Activated CD8-positive, alpha-beta memory T cell treated with anti-CD3 and anti-CD28 coated beads, Interleukin-2, amount 50 U/mL, for 1 hour (primary cell): ENCODE measurements around the gene MTHFD1L.
"Not testable (repeated sequence)": the region's sequence is repeated elsewhere in the genome, so short reads cannot be mapped to it uniquely, and the experiment has no call there.

Experiments
- DNase-seq: peaks from one replicate; pipeline ENCODE4 v3.0.0-alpha.2; 2020; ENCODE audit errors: extremely low read depth

The MTHFD1L gene

DNA sequence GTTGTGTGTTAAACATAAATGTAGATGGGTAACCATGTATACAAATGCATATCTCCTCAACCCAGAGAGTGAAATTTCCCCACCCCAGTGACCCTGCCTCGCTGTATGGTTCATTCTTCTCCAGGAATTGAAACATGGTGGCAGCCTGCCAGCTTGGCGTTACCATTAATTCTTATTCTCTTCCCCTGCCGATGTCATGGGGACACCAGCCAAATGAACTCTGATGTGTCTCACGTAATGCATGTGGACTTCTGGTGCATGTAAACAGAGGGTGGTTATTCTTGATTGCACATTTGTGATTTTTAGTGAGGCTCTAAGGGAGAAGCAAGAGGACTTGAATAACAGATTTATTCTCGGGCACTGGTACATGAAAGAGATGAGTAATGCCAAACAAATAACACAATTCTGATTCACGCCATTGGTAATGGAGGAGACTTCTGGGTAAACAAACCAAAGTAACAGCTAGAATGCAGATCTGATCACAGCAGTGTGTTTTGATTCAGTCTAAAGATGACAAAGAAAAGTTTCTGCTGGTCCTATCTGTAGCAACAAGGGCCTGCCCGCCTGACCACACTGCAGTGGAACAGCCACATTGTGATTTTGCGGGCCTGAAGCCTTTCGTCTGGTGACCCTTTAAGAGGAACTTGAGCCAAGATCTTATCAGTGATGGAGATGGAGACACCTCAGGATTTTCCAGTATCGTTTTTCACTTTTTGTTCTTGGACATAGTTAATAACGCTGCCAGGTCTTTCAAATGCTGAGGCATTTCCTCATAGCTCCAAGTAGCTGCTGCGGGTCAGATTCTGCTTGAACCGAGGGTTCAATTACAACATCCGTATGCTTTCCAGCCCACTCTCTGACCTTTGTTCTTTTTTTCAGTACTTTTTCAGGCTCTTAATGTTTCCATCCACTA lies 202.4 kb downstream of the MTHFD1L start:
- DNase-seq = no peak

DNA sequence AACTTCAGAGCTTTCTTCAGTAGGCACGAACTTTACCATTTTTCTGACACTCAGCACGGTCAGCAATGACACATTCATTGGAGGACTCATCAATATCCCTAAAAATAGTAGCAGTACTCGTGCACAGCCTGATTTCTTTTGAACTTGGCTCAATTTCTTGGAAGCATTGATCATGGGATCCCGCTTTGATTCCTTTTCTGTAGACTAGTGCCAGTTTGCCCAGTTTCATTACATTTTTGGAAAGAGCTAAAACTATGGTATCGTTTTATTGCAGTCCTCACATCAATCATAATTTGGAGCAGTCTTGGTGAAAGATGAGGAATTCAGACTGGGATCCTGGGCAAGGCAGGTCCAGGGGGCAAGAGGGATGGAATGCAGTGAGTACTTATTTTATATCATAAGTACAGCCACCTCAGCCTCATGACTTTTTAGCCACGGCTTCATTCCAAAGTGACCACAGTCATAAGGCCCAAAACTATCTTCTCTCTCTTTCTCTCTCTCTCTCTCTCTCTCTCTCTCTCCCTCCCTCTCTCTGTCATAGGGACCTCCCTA lies 203.3 kb downstream of the MTHFD1L start:
- no peak for DNase-seq

DNA sequence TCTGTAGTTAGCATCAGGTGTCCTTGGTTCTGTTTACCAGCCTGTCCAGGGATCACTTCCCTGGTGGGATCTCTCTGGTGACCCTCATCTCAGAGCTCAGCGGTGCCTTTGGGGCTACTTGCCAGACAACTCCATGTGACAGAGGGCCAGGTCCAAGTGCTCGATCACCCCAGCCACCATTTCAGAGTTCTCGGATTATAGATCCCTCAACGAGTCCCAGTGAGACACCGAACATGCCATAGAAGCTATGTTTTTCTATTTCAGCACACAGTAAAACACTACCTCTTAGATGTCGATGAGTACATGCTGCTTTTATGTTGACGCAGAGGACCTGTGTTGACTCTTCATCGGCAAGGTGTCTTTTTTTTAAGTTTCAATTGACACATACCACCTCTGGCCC lies 204.1 kb downstream of the MTHFD1L start:
- no peak for DNase-seq

DNA sequence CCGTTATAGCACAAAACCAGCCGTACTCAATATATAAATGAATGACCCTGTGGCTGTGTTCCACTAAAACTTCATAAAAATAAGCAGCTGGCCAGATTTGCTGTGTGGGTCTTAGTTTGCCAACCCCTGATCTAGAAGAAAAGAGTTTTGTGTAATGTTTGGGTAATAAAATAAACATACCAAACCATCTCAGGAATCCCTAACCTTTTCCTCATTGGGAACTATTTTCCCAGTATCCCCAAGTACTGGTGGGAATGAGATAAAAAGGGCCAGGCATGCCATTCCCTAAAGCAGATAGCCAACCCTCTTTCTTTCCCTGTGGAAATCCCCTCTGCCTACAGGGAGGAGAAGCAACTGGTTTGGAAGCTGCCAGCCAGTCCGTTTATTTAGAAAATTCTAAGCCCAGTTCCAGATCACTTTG lies 205.1 kb downstream of the MTHFD1L start:
- no peak for DNase-seq

DNA sequence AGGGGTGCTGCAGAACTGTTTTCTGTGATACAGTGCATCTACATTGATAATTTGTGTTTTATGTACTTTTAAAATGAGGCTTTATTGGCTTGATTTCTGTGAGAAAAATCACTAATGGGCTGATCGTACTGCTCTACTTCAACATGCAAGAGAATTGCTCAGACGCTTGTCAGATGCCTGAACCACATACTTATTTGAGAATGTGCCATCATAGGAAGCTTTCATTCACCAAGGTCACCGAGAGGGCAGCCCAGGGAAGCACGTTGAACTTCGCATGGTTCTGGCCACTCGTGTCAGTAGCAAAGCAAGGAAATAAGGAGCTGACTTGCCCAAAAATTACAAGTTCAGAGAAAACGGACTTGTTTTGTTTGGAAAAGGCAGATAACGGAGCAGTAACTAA lies 205.8 kb downstream of the MTHFD1L start:
- DNase-seq = no peak

DNA sequence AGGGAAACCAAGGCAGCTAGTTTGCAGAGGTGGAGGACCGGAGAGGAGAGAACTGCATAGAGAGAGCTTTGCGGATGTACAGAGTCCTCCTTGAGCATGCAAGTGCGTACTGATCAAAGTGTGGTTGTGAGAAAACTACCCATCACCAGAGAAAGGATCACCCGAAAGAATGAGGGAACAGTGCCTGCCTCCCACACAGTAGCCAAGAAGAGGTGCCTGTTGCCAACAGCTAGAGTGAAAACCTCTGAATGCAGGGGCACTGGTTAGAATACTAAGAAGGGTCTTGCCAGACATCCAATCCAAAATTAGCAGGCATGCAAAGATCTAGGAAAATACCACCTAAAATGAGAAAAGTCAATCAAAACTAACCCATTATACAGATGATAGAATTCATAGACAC lies 207.6 kb downstream of the MTHFD1L start:
- no peak for DNase-seq

DNA sequence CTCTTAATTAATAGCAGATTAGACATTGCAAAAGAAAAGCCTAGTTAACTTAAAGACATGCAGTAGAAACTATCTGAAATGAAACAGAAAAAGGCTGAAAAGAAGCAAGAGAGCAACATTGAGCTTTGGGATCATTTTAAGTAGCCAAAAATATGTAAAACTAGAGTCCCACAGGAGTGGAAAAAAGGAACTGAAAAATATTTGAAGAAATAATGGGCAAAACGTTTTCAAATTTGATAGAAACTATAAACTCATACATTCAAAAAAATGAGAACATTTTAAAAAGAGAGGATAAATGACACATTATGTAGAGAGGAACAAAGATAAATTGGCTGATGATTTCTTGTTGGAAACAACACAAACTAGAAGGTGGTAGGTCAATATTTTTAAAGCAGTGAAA lies 208.2 kb downstream of the MTHFD1L start:
- DNase-seq = no peak

DNA sequence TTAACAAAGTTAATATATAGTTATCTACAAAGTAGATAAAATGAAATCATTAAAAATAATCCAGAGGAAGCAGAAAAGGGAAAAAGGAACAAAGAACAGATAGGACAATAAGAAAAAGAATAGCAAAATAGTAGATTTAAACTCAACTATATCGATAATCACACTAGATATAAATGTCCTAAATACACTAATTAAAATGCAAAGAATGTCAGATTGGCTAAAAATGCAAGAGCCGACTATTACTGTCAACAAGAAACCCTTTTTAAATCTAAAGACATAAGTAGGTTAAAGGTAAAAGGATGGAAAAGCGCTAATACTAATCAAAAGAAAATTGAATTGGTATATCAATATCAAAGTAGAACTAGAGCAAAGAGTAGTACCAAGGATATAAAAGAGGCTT lies 209.5 kb downstream of the MTHFD1L start:
- DNase-seq = no peak

DNA sequence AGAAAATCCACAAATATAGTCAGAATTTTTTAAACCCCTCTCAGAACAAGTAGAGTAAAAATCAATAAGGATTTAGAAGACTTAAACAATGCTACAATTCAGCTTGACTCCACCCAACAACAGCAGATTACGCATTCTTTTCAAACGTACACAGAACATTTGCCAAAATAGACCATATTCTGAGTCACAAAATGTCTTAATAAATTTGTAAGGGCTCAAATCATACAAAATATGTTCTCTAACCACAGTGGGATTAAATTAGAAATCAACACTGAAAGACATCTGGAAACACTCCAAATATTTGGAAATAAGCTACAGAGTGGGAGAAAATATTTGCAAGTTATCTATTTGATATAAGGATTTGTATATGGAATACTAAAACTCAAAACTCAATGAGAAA lies 210.0 kb downstream of the MTHFD1L start:
- DNase-seq = no peak

DNA sequence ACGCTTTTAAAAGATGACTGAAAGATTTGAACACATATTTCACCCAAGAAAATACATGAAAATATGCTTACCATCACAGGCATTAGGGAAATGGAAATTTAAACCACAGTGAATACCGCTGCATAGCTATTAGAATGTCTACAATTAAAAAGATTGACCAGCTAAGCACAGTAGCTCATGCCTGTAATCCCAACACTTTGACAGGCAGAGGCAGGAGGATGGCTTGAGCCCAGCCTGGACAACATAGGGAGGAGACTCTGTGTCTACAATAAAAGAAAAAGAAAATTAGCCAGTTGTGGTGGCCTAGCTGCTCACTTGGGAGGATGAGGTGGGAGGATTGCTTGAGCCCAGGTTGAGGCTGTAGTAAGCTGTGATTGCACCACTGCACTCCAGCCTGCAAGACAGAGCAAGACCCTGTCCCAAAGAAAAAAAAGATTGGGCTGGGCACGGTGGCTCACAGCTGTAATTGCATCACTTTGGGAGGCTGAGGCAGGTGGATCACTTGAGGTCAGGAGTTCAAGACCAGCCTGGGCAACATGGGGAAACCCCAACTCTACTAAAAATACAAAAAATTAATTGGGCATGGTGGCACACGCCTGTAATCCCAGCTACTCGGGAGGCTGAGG lies 210.5 kb downstream of the MTHFD1L start:
- no peak for DNase-seq

DNA sequence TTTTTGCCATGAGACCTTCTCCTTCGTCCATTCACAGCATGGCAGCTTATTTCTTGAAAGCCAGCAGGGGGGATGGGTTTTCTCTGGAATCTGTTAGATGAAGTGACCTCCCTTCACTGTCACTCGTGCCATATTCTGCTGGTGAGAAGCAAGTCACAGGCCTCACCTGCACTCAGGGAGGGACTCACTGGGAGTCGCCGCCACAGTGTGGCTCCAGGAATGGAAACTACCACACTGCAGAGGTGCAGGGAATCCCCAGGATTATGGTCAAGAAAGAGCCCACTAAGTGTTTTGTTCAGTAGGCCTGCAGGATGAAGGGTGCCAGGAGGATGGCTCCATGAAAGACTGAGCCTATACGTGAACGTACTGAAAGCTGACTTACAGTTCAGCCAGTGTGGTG lies 213.2 kb downstream of the MTHFD1L start:
- DNase-seq = no peak

DNA sequence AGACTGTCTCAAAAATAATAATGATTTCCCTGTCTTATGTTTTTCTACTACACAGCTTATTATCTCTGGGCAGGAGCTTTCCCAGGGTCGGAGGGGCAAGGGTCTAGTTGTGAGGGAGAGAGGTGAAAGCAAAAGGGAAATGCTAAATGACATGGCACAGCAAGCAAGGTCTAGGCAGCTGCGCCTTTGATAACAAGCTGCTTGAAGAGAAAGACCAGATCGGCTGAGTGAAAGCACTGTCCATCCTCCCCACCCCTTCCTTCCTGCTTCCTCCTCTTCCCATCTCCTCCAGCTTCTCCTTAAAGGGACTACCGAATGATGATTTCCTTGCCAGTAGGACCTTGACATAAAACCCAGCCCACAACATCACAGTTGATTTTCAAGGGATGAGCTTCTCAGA lies 216.2 kb downstream of the MTHFD1L start:
- no peak for DNase-seq

DNA sequence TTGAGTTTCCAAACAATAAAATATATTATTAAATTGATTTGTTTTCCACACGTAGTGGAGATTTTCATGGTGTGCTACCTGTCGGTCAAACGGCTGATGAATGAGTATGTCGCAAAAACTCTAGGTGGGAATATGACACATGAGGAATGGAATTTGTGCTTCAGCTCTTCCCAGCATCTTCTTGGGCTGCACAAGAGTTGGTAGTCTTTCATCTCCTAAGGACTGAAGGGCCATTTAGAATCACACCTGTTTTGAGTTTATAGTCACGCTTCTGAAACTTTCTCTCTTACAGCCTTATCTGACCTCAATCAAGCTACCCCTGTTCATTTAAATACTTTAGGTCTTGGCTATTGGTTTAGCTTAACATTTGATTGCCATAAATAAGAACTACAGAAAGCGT lies 216.6 kb downstream of the MTHFD1L start:
- DNase-seq = no peak

DNA sequence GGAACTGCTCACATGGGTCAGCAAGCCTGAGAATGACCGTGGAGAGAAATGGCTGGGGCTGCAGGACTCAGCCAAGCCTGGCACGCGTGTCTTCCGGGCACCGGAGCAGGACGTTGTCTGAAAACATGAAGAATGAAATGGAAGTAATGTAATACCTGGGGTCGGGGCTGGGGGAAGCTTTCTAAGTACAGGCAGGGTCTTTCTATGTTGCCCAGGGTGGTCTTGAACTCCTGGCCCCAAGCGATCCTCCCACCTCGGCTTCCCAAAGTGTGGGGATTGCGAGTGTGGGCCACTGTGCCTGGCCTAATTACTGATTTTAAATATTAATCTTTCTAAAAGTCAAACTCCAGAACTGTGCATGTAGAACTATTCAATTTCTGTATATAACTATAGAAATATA lies 218.8 kb downstream of the MTHFD1L start:
- no peak for DNase-seq

DNA sequence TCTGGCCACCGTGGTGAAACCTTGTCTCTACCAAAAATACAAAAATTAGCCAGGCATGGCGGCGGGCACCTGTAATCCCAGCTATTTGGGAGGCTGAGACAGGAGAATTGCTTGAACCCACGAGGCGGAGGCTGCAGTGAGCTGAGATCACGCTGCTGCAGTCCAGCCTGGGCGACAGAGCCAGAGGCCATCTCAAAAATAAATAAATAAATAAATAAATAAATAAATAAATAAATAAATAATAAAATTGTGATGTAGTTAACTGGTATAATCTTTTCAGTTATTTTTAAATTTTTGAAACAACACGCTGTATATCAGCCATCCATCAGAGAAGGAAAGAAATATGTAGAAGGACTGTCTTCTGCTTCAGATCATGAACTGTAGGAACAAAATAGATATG lies 221.6 kb downstream of the MTHFD1L start:
- not testable (repeated sequence) for DNase-seq

DNA sequence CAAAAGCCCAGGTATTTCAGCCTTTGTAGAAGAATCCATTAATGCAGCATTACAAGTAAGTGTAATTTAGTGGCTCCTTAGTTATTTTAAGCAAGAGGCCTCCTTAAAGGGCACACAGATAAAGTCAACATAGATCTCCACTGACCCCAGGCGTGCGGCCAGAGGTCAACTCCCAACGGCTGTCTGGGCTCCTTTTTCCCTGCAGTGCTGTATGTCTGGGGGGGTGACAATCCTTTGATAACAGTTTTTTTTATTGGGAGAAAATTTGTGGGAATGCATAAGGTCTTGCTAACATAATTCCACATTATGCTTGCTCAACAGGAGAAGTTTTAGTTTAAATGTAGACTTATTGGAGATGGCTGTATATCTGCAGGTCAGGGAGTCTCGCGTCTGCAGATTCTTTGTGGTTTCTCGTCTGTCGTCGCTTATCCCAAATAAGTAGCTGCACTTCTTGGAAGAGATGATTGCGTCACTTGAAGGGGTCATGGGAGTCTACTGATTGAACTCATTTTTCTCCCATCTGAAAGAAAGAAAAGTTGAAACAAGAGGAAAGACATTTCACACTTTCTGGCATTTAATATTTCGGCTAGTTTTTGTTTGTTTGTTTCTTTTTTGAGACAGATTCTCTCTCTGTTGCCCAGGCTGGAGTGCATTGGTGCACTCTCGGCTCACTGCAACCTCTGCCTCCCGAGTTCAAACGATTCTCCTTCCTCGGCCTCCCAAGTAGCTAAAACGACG lies 222.5 kb downstream of the MTHFD1L start:
- DNase-seq = no peak

DNA sequence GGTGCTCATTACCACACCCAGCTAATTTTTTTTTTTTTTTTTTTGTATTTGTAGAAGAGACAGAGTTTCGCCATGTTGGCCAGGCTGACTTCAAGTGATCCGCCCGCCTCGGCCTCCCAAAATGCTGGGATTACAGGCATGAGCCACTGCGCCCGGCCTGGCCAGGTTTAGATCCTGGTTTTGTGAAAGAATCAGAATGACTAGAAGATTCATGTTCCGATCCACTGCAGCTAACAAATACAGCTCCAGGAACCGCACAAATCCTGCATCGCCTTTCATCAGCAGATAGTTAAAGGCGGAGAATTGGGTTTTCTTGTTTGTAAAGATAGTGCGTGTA lies 223.1 kb downstream of the MTHFD1L start:
- no peak for DNase-seq

DNA sequence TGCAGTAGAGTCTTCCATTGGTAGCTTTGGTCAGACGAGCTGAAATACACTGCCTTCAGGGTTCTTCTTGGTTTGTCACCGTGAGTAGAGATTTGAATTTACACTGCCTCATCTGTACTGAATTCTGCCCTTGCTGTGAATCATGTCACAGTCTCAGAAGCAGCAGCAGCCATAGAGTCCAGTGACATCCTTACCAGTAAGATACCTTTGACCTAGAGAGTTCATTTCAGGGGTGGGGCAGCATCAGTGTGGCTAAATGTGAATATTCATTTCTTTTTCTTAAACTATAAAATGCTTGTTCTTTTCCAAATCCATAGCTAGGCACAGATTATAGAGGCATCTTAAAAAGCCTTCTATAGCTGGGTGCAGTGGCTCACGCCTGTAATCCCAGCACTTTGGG lies 223.5 kb downstream of the MTHFD1L start:
- DNase-seq = no peak

DNA sequence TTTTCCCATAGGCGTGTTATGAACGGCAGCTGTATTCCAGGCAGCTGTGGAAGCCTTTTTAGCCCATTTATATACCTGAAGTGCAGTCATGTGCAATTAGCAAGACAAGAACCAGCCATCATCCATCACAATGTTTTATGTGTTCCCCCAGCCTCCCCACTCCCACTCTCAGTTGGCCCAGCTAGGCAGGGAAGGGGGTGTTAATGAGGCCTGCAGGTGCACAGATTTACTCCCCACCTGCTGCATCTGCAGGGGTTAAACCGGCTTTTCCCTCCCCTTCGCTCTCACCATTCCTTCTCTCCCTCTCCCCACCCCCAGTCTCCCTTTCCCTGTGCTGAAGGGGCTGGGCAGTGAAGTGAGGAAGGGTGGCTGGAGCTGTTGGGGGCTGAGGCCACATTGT lies 224.5 kb downstream of the MTHFD1L start:
- no peak for DNase-seq

DNA sequence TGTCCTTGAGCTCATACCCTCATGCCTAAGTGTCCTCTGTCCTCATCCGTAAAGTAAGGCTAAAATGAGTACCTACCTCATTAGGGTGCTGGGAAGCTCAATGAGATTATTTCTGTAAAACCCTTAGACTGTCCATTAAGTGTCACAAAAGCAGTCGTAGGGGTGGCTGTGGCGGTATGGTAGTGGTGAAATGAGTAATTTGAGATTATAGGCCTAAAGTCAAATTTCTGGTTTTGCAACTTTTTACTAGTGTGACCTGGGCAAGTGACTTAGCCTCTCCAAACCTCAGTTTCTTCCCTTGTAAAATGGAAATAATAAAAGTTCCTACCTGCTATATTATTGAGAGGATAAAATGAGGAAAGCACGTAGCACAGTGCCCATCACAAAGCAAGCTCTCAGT lies 226.1 kb downstream of the MTHFD1L start:
- no peak for DNase-seq

DNA sequence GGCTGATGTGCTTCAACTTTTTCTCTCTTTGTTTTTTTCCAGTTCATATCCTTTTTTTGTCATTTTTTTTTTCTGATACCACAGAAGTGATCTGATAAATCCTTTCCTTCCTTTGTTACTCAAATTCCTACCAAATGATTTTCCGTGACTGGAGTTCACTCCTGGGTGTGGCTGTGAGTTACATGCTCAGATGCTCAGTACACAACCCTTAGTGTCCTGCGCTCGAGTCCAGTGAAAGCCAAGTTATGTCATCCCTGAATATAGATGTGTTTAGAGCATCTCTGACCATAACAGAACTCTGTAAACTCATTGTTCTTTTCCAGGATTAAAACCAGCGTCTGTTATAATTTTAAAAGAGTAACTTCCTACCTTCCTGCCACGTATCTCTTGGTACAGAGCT lies 227.1 kb downstream of the MTHFD1L start:
- DNase-seq = no peak

DNA sequence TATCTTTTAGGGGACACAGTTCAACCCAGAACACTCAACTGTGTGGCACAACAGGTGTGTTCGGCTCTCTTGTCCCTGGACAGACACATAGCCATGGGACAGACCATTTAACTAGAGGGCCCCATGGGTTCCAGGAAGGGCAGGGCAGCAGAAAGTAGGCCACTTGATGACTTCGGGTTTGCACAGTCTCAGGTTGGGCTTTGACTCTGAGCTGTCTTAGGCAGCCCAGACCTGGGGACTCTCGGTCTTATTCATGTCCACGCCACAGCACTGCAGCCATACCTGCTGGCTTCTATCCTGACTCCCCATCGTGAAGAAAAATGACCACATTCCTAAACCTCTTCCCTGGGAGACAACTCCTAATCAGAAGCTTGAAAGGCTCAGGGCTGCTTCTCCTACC lies 228.2 kb downstream of the MTHFD1L start:
- DNase-seq = no peak
